SU-DHL-6 (cell line): ENCODE results near the gene SLC16A7.
A peak's percentile ranks its signal among the peaks of the same experiment; 100 is the strongest.

ENCODE experiments used
- H2AFZ ChIP-seq: fragments of 200-600 bp; sonication (generic); 2 replicates; pipeline ENCODE4 v1.6.1; 2014; ENCODE audit warnings: low read depth, mild to moderate bottlenecking, moderate library complexity, mixed read lengths, antibody characterized with exemption, low read length; ENCODE audit not compliant: severe bottlenecking
- H3F3A ChIP-seq: fragments of 200-600 bp; shearing (Covaris generic); 2 replicates; pipeline ENCODE4 v1.6.0; 2016; ENCODE audit warnings: antibody characterized with exemption, mild to moderate bottlenecking; ENCODE audit not compliant: insufficient read depth
- H3K27ac ChIP-seq: fragments of 200-600 bp; sonication (generic); 2 replicates; pipeline ENCODE4 v1.5.1; 2016; ENCODE audit warnings: low read depth, mild to moderate bottlenecking, low read length, moderate library complexity, mixed read lengths
- H3K27me3 ChIP-seq: fragments of 200-600 bp; sonication (generic), shearing (Covaris generic); 2 replicates; pipeline ENCODE4 v1.6.0; 2014; ENCODE audit warnings: mild to moderate bottlenecking, low read length
- H3K36me3 ChIP-seq: fragments of 200-600 bp; sonication (generic); 2 replicates; pipeline ENCODE4 v1.6.1; 2014; ENCODE audit warnings: mild to moderate bottlenecking, low read length, mixed read lengths
- H3K4me2 ChIP-seq: fragments of 300-600, 200-600 bp; shearing (Covaris generic), sonication (generic); 2 replicates; pipeline ENCODE4 v1.6.0; 2014; ENCODE audit warnings: low read length, low read depth, mild to moderate bottlenecking; ENCODE audit not compliant: poor library complexity, severe bottlenecking
- H3K4me3 ChIP-seq: fragments of 200-600 bp; sonication (generic); 2 replicates; pipeline ENCODE4 v1.5.1; 2014; ENCODE audit warnings: antibody characterized with exemption, low read length, mild to moderate bottlenecking, mixed read lengths; ENCODE audit not compliant: insufficient read depth, poor library complexity, severe bottlenecking
- H3K79me2 ChIP-seq: fragments of 200-600 bp; sonication (generic); 2 replicates; pipeline ENCODE4 v1.6.1; 2014; ENCODE audit warnings: mild to moderate bottlenecking, low read length, moderate library complexity; ENCODE audit not compliant: insufficient read depth
- H3K9ac ChIP-seq: fragments of 200-600 bp; sonication (generic); 2 replicates; pipeline ENCODE4 v1.7.0; 2014; ENCODE audit warnings: mild to moderate bottlenecking, low read length
- H3K9me2 ChIP-seq: fragments of 200-600 bp; sonication (generic); replicated peaks from 2 replicates; pipeline ENCODE4 v1.6.1; 2014; ENCODE audit warnings: low read length; ENCODE audit not compliant: insufficient read depth
- H3K9me3 ChIP-seq: fragments of 200-600 bp; sonication (generic); 2 replicates; pipeline ENCODE4 v1.6.1; 2014; ENCODE audit warnings: low read length, mixed read lengths; ENCODE audit not compliant: insufficient read depth
- H4K20me1 ChIP-seq: fragments of 200-600 bp; sonication (generic); 2 replicates; pipeline ENCODE4 v1.6.1; 2014; ENCODE audit warnings: low read depth, mild to moderate bottlenecking, antibody characterized with exemption, low read length, moderate library complexity, mixed read lengths
- CTCF ChIP-seq: fragments of 200-600 bp; sonication (generic); IDR thresholded peaks from one replicate; pipeline ENCODE4 v1.5.1; 2017; ENCODE audit warnings: antibody characterized with exemption, mild to moderate bottlenecking, low read length, moderate library complexity; ENCODE audit not compliant: insufficient read depth, poor library complexity, severe bottlenecking
- EZH2phosphoT487 ChIP-seq: fragments of 200-600 bp; sonication (generic), shearing (Covaris generic); conservative IDR thresholded peaks from 2 replicates; pipeline ENCODE4 v1.6.1; 2018; ENCODE audit warnings: mild to moderate bottlenecking, antibody characterized with exemption, low read length, moderate library complexity, mixed read lengths

SLC16A7 gene

GRCh38 chr12:59595883-59596540 lies at the start of gene SLC16A7:
TSS of gene SLC16A7 (plus strand) at chr12:59596029. CDS start at chr12:59704802, 108,773 bp downstream.
- peak within 1 kb of the TSS; percentile 91 for H2AFZ ChIP-seq
- H3K27ac ChIP-seq: peak within 1 kb of the TSS; percentile 95
- H3K4me2 ChIP-seq: peak within 1 kb of the TSS; percentile 84
- H3F3A ChIP-seq: peaks cover 21% of the 10 kb centered on the region
- peak within 1 kb of the TSS; percentile 98 for H3K9ac ChIP-seq
- H3K36me3 ChIP-seq: peaks cover 10% of the 10 kb centered on the region; the same call in 1 of the 2 replicates
- TF ChIP-seq EZH2phosphoT487 (no peak), CTCF (no peak)
- no peaks in the 10 kb centered on the region for H3K9me2 ChIP-seq
- peak within 1 kb of the TSS; percentile 79 for H3K4me3 ChIP-seq
- H3K79me2 ChIP-seq: peaks cover 41% of the 10 kb centered on the region
- H3K27me3 ChIP-seq: no peaks in the 10 kb centered on the region
- H3K9me3 ChIP-seq: no peaks in the 10 kb centered on the region
- H4K20me1 ChIP-seq: no peaks in the 10 kb centered on the region

- no peaks in the 10 kb centered on the region for H3K36me3 ChIP-seq
These were observed 46.9 kb upstream of the SLC16A7 start for GRCh38 chr12:59548930-59549329.

GRCh38 chr12:59559696-59560095 lies 36.1 kb upstream of the SLC16A7 start:
- H3K27ac ChIP-seq: no peak overlapping the region
- TF ChIP-seq EZH2phosphoT487 (no peak), CTCF (no peak)
- no peaks in the 10 kb centered on the region for H3K9me3 ChIP-seq
- no peak overlapping the region for H2AFZ ChIP-seq
- H3K79me2 ChIP-seq: no peaks in the 10 kb centered on the region
- no peaks in the 10 kb centered on the region for H3F3A ChIP-seq
- no peak overlapping the region for H3K4me2 ChIP-seq
- no peaks in the 10 kb centered on the region for H3K27me3 ChIP-seq
- no peak overlapping the region for H3K9ac ChIP-seq
- no peaks in the 10 kb centered on the region for H3K9me2 ChIP-seq
- H4K20me1 ChIP-seq: no peaks in the 10 kb centered on the region
- H3K36me3 ChIP-seq: no peaks in the 10 kb centered on the region
- no peak overlapping the region for H3K4me3 ChIP-seq

More at GRCh38 chr12:59548930-59549329, 46.9 kb upstream of the SLC16A7 start:
- Histone ChIP-seq H3K9ac (no peak overlapping the region), H4K20me1 (no peaks in the 10 kb centered on the region), H3K27me3 (no peaks in the 10 kb centered on the region), H2AFZ (no peak overlapping the region), H3K4me2 (no peak overlapping the region), H3K27ac (no peak overlapping the region), H3K4me3 (no peak overlapping the region), H3K79me2 (no peaks in the 10 kb centered on the region), H3K9me2 (no peaks in the 10 kb centered on the region), H3F3A (no peaks in the 10 kb centered on the region), H3K9me3 (no peaks in the 10 kb centered on the region)
- TF ChIP-seq EZH2phosphoT487: no peak
- TF ChIP-seq CTCF: no peak
